ENCODE results near the gene DPEP2NB. TPM values are rescaled to one million over a fixed set of nuclear protein-coding genes. Genes with fewer than 3 reads are reported as not detected.
"Not testable (repeated sequence)": the region's sequence is repeated elsewhere in the genome, so short reads cannot be mapped to it uniquely, and the experiment has no call there.

Gene DPEP2NB
- total RNA-seq, 1 experiment from 2014 or later = not detected

DNA sequence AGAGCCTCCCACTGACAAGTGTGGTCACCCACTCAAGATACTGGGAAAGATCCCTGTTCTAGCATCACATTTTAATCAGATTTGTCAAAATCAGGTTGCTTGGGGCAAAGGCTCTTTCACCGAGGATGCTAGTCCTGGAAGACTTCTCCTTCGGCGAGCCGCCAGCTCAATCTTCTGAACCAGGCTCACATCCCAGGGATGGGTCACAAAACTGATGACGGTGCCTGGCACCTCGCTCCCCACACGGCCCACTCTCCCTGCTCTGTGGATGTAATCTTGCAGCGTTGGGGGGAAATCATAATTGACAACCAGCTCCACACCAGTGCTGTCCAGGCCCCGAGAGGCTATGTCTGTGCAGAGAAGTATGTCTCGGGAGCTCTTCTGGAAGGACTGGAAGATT lies 5.8 kb upstream of the DPEP2NB start:
- DNase-seq (ENCODE audit: low spot score) = no peak
- intact Hi-C loops (cut with micrococcal nuclease; ENCODE audit: unreplicated experiment) = no loop called here
- peaks cover 7% of the 10 kb centered on the region for H3K36me3 ChIP-seq (ENCODE audit: insufficient read depth, low read length, poor library complexity, severe bottlenecking)
- CTCF ChIA-PET = interaction anchor here (0.6 kb wide), 1 partner anchor 243 kb away, joined by 4 read pairs; the partner anchor contains the start of gene SLC7A6
- H3K27me3 ChIP-seq (replicated peaks; ENCODE audit: insufficient read depth, low read depth, low read length, poor library complexity) = no peaks in the 10 kb centered on the region
- POLR2A ChIA-PET (ENCODE audit: low non-redundant PET) = no interaction called here
- H3K4me3 ChIP-seq (ENCODE audit: low read depth, low read length, poor library complexity, severe bottlenecking) = peak overlapping the region; percentile 87
- no peaks in the 10 kb centered on the region for H3K9me3 ChIP-seq (ENCODE audit: low read depth, low read length, poor library complexity, severe bottlenecking)
- no peak overlapping the region for H3K27ac ChIP-seq (ENCODE audit: low read depth, low read length, poor library complexity, severe bottlenecking)
- H3K4me1 ChIP-seq (ENCODE audit: insufficient read depth, low read length, poor library complexity, severe bottlenecking) = peaks cover 11% of the 10 kb centered on the region
- TF ChIP-seq, protein P1, sequence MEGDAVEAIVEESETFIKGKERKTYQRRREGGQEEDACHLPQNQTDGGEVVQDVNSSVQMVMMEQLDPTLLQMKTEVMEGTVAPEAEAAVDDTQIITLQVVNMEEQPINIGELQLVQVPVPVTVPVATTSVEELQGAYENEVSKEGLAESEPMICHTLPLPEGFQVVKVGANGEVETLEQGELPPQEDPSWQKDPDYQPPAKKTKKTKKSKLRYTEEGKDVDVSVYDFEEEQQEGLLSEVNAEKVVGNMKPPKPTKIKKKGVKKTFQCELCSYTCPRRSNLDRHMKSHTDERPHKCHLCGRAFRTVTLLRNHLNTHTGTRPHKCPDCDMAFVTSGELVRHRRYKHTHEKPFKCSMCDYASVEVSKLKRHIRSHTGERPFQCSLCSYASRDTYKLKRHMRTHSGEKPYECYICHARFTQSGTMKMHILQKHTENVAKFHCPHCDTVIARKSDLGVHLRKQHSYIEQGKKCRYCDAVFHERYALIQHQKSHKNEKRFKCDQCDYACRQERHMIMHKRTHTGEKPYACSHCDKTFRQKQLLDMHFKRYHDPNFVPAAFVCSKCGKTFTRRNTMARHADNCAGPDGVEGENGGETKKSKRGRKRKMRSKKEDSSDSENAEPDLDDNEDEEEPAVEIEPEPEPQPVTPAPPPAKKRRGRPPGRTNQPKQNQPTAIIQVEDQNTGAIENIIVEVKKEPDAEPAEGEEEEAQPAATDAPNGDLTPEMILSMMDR (conservative IDR thresholded peaks at IDR 0.05; ENCODE audit: low read depth, low read length) = no peak
- no peak for TF ChIP-seq EZH2 (IDR thresholded peaks at IDR 0.05; ENCODE audit: borderline replicate concordance, low read depth, low read length, poor library complexity, severe bottlenecking)
- no TSS peak for BruUV-seq (replicated peaks)

DNA sequence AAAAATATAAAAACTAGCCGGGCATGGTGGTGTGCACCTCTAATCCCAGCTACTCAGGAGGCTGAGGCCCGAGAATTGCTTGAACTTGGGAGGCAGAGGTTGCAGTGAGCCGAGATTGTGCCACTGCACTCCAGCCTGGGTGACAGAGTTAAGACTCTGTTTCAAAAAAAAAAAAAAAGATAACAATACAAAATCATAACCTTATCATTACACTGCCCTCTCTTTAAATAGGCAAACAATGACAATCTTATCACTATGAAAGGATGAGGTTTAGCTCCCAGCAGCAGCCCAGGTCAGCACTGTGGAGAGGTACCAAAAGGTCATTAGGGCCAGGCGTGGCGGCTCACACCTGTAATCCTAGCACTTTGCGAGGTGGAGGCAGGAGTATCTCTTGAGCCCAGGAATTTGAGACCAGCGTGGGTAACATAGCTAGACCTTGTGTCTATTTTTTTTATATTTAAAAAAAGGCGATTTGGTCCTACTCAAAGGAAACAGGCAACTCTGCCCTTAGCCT lies 3.5 kb upstream of the DPEP2NB start:
- intact Hi-C loops (cut with micrococcal nuclease; ENCODE audit: unreplicated experiment) = no loop called here
- POLR2A ChIA-PET (ENCODE audit: low non-redundant PET) = no interaction called here
- no TSS peak for BruUV-seq (replicated peaks)

DNA sequence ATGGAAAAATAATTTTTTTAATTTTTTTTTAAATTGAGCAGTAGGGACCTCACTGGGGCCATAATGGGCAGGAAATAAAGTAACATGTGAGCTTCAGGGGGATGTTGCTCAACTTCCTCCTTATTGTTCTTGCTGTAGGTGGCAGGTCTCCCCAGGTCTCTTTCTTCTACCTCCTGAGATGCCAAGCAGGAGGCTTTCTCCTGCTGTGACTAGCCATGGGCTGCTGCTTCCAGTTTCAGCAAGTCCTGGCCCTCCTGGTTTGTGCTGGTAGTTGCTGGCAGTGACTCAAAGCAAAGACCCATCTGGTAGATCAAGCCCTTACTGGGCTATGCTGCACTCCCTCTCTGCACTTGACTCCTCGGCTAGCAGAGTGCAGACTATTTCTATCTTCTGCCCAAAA lies 2.3 kb downstream of the DPEP2NB start:
- Histone ChIP-seq H3K4me1 (ENCODE audit: insufficient read depth, low read length, poor library complexity, severe bottlenecking) (no peaks in the 10 kb centered on the region), H3K27me3 (replicated peaks; ENCODE audit: insufficient read depth, low read depth, low read length, poor library complexity) (no peaks in the 10 kb centered on the region), H3K4me3 (ENCODE audit: low read depth, low read length, poor library complexity, severe bottlenecking) (no peak overlapping the region), H3K36me3 (ENCODE audit: insufficient read depth, low read length, poor library complexity, severe bottlenecking) (no peaks in the 10 kb centered on the region), H3K27ac (ENCODE audit: low read depth, low read length, poor library complexity, severe bottlenecking) (no peak overlapping the region), H3K9me3 (ENCODE audit: low read depth, low read length, poor library complexity, severe bottlenecking) (no peaks in the 10 kb centered on the region)
- no TSS peak for BruUV-seq (replicated peaks)
- TF ChIP-seq, protein P1 (conservative IDR thresholded peaks at IDR 0.05; ENCODE audit: low read depth, low read length) = no peak
- TF ChIP-seq EZH2 (IDR thresholded peaks at IDR 0.05; ENCODE audit: borderline replicate concordance, low read depth, low read length, poor library complexity, severe bottlenecking) = no peak
- intact Hi-C loops (cut with micrococcal nuclease; ENCODE audit: unreplicated experiment) = no loop called here
- no peak for DNase-seq (ENCODE audit: low spot score)
- CTCF ChIA-PET = no interaction called here
- POLR2A ChIA-PET (ENCODE audit: low non-redundant PET) = no interaction called here

More for the DNA sequence above, 3.5 kb upstream of the DPEP2NB start:
- TF ChIP-seq EZH2 (IDR thresholded peaks at IDR 0.05; ENCODE audit: borderline replicate concordance, low read depth, low read length, poor library complexity, severe bottlenecking) = no peak
- TF ChIP-seq, protein P1 (conservative IDR thresholded peaks at IDR 0.05; ENCODE audit: low read depth, low read length) = no peak
- Histone ChIP-seq H3K27me3 (replicated peaks; ENCODE audit: insufficient read depth, low read depth, low read length, poor library complexity) (no peaks in the 10 kb centered on the region), H3K9me3 (ENCODE audit: low read depth, low read length, poor library complexity, severe bottlenecking) (no peaks in the 10 kb centered on the region), H3K4me3 (ENCODE audit: low read depth, low read length, poor library complexity, severe bottlenecking) (no peak overlapping the region), H3K27ac (ENCODE audit: low read depth, low read length, poor library complexity, severe bottlenecking) (no peak overlapping the region), H3K4me1 (ENCODE audit: insufficient read depth, low read length, poor library complexity, severe bottlenecking) (peaks cover 11% of the 10 kb centered on the region), H3K36me3 (ENCODE audit: insufficient read depth, low read length, poor library complexity, severe bottlenecking) (peaks cover 7% of the 10 kb centered on the region)
- DNase-seq (ENCODE audit: low spot score) = no peak
- CTCF ChIA-PET = no interaction called here

DNA sequence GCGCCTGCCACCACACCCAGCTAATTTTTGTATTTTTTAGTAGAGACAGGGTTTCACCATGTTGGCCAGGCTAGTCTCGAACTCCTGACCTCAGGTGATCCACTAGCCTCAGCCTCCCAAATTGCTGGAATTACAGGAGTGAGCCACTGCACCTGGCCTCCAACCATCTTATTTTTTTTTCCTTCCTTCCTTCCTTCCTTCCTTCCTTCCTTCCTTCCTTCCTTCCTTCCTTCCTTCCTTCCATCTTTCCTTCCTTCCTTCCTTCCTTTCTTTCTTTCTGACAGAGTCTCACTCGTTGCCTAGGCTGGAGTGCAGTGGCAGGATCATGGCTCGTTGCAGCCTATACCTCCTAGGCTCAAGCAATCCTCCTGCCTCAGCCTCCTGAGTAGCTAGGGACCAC lies 5.8 kb downstream of the DPEP2NB start:
- H3K27me3 ChIP-seq (replicated peaks; ENCODE audit: insufficient read depth, low read depth, low read length, poor library complexity); H3K9me3 ChIP-seq (ENCODE audit: low read depth, low read length, poor library complexity, severe bottlenecking); H3K4me3 ChIP-seq (ENCODE audit: low read depth, low read length, poor library complexity, severe bottlenecking); DNase-seq (ENCODE audit: low spot score); POLR2A ChIA-PET (ENCODE audit: low non-redundant PET); BruUV-seq (replicated peaks); H3K27ac ChIP-seq (ENCODE audit: low read depth, low read length, poor library complexity, severe bottlenecking); intact Hi-C loops (cut with micrococcal nuclease; ENCODE audit: unreplicated experiment); H3K4me1 ChIP-seq (ENCODE audit: insufficient read depth, low read length, poor library complexity, severe bottlenecking); CTCF ChIA-PET; H3K36me3 ChIP-seq (ENCODE audit: insufficient read depth, low read length, poor library complexity, severe bottlenecking): not testable (repeated sequence)
